WTC11 (cell line): ENCODE results near the gene PPM1L.

Experiments
- ETV6 ChIP-seq: sonication (generic); formaldehyde crosslinking; IDR thresholded peaks from 2 replicates; pipeline ENCODE4 v1.8.1; 2022; ENCODE audit warnings: mild to moderate bottlenecking, missing genetic modification reagents
- SP1 ChIP-seq: sonication (generic); formaldehyde crosslinking; conservative IDR thresholded peaks from 2 replicates; pipeline ENCODE4 v1.8.1; 2022; ENCODE audit warnings: missing genetic modification reagents
- STAT6 ChIP-seq: sonication (generic); formaldehyde crosslinking; conservative IDR thresholded peaks from 2 replicates; pipeline ENCODE4 v1.8.1; 2023; ENCODE audit warnings: mild to moderate bottlenecking, low read depth, missing genetic modification reagents, moderate library complexity
- USF2 ChIP-seq: sonication (generic); formaldehyde crosslinking; IDR thresholded peaks from 2 replicates; pipeline ENCODE4 v1.8.1; 2023; ENCODE audit warnings: mild to moderate bottlenecking, missing genetic modification reagents, moderate library complexity
- TF ChIP-seq, protein P1 (sequence below): fragments of 200-600 bp; IDR thresholded peaks from 2 replicates; pipeline ENCODE4 v1.8.0; 2022; ENCODE audit warnings: antibody characterized with exemption

DNA sequence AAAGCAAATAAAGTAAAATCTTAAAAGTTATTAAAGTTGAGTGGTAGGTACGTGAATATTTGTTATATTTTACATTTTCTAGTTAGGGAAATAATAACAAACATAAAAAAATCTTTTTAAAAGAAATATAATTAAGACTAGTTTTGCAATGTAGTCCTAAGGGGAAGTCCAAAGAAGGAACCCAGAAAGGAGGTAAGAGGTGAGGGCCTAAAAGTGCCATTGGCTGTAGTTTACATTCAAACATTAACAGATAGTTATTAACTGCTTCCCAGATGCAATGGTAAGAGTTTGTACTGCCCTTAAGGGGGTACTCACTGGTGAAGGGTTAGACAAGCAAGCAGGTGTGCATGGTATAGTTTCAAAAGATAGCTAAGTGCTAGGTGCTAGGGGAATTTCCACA, 269.9 kb downstream of the PPM1L start:
- TF ChIP-seq, protein P1, sequence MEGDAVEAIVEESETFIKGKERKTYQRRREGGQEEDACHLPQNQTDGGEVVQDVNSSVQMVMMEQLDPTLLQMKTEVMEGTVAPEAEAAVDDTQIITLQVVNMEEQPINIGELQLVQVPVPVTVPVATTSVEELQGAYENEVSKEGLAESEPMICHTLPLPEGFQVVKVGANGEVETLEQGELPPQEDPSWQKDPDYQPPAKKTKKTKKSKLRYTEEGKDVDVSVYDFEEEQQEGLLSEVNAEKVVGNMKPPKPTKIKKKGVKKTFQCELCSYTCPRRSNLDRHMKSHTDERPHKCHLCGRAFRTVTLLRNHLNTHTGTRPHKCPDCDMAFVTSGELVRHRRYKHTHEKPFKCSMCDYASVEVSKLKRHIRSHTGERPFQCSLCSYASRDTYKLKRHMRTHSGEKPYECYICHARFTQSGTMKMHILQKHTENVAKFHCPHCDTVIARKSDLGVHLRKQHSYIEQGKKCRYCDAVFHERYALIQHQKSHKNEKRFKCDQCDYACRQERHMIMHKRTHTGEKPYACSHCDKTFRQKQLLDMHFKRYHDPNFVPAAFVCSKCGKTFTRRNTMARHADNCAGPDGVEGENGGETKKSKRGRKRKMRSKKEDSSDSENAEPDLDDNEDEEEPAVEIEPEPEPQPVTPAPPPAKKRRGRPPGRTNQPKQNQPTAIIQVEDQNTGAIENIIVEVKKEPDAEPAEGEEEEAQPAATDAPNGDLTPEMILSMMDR = no peak
- no peak for TF ChIP-seq ETV6 (CRISPR knock-in tag)
- TF ChIP-seq USF2 = no peak
- no peak for TF ChIP-seq STAT6
- TF ChIP-seq SP1 (CRISPR knock-in tag) = no peak
